GM12875 (cell line): ENCODE data around the gene TUBGCP4.

ENCODE experiments used
- H3K4me3 ChIP-seq: one replicate; pipeline ENCODE4 v1.5.1; 2011; ENCODE audit warnings: low read depth, low read length, control low read depth
- TF ChIP-seq, protein P1 (sequence below): IDR thresholded peaks from 2 replicates; pipeline ENCODE4 v1.5.1; 2011; ENCODE audit warnings: low read depth, mild to moderate bottlenecking, control low read depth, inconsistent platforms, low read length, moderate library complexity, borderline replicate concordance; ENCODE audit not compliant: insufficient read depth

Gene TUBGCP4

DNA sequence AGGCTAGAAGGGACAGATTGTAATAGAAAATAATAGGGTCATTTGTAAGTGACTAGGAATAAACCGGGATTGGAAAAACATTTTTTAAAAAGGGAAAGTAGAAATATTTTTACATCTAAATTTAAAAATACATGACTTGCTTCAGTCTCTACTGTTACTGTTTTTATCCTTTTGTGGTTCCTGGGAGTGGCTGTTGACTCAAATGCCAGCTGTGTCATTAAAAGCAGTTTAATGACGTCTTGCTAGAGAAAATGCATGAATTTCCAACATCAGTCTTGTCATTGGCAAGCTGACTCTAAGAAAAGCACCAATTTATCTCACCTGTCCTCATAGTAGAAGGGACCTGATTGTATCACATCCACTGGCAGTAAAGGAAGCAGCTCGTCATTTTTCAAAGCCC, 23.8 kb upstream of the TUBGCP4 start:
- TF ChIP-seq, protein P1, sequence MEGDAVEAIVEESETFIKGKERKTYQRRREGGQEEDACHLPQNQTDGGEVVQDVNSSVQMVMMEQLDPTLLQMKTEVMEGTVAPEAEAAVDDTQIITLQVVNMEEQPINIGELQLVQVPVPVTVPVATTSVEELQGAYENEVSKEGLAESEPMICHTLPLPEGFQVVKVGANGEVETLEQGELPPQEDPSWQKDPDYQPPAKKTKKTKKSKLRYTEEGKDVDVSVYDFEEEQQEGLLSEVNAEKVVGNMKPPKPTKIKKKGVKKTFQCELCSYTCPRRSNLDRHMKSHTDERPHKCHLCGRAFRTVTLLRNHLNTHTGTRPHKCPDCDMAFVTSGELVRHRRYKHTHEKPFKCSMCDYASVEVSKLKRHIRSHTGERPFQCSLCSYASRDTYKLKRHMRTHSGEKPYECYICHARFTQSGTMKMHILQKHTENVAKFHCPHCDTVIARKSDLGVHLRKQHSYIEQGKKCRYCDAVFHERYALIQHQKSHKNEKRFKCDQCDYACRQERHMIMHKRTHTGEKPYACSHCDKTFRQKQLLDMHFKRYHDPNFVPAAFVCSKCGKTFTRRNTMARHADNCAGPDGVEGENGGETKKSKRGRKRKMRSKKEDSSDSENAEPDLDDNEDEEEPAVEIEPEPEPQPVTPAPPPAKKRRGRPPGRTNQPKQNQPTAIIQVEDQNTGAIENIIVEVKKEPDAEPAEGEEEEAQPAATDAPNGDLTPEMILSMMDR: no peak
- no peak overlapping the region for H3K4me3 ChIP-seq

DNA sequence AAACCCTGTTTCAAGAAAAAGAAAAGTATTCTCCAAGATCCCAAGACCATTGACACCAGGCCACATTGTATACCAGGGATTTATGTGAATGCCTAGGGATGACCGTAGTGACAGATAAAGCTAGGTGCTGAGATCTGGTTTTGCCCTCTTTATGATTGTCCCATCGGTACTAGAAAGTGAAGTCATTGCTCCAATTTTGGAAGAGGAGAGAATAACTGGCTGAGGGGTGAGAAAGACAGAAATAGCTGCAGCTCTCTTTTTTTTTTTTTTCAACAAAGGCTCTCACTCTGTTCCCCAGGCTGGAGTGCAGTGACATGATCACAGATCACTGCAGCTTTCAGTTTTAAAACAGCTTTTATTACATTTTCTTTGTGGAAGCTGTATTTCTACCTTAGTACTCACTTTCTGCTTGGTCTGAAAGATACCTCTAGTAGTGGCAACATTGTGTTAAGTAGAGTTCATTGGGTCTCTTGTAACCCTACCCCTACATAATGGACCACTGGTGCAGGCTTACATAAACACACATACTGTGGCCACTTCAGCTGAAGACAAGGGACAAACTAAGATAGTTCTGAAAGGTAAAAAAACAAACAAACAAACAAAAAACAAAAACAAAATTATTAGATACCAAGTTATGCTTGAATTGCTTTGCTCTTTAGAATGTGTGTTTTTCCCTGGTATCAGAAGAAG, 18.1 kb upstream of the TUBGCP4 start:
- H3K4me3 ChIP-seq: no peak overlapping the region
- TF ChIP-seq, protein P1: no peak

DNA sequence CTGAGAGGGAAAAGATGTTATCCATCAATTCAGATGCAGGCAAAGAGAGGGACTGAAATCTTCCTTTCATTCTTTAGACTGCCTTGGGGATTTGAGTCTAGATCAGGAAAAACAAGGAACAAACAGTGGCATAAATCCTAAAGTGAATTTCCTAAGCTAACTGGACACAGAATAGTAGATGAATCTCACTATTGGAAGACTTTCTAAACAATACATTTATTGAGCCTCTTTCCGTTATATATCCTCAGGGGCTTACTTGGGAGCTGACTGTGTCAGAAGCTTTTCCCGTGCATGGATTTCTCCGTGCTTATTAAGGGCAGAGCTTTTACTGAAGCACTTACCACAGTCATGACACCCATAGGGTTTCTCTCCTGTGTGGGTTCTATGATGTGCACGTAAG, 10.1 kb upstream of the TUBGCP4 start:
- H3K4me3 ChIP-seq: no peak overlapping the region
- TF ChIP-seq, protein P1: no peak

DNA sequence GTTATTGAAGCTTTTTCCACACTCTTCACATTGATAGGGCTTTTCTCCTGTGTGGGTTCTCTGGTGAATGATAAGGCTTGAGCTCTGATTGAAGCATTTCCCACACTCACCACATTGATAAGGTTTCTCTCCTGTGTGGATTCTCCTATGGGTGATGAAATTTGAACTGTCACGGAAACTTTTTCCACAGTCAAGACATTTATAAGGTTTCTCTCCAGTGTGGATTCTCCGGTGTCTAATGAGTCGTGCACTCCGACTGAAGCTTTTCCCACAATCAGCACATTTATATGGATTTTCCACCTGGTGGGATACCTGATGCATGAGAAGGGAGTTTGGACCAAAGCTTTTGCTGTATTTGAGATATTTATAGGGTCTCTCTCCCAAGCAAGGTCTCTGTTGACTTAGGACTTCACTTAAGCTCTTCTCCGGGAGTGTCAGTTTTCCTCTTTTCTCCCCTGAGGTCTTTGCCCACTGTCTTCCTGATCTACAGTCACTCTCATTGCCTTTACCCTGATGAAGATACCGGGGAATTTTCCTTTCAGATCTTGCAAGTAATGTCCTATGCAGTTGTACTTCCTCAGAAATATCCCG, 9.5 kb upstream of the TUBGCP4 start:
- no peak overlapping the region for H3K4me3 ChIP-seq

DNA sequence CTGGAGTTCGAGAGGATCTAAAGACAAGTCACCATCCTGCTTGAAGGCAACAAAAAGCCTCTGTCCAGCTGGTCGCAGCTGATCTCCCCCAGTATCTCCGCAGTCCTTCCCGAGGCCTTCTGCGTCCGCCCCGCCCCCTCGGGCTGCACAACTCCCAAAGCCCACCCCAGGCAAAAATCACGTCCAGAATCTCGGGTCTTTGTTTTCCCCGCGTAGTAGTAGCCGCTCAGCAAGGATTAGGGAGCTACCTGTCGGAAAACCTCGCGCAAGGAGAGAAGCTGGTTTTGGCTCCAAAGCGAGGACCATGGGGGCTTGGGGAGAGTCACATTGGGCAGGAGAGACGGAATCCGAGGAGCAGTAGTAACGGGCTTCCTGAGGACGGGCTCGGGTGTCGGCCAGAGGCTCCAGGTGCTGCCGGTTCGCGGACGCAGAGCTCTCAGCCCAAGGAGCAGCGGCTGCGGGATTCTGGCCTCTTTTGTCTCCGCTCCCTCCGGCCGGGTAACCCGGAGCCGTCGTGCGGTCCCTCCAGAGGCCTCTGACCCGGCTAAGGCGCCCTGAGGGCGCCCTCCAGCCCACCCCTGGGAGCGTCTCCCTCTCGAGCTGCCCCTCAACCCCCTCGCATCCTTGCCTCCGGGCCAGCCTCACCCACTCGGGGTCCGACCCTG, 459 bp upstream of the TUBGCP4 start:
- H3K4me3 ChIP-seq: peak overlapping the region; percentile 91
- TF ChIP-seq, protein P1: no peak

More for the DNA sequence above, 9.5 kb upstream of the TUBGCP4 start:
- TF ChIP-seq, protein P1: no peak

DNA sequence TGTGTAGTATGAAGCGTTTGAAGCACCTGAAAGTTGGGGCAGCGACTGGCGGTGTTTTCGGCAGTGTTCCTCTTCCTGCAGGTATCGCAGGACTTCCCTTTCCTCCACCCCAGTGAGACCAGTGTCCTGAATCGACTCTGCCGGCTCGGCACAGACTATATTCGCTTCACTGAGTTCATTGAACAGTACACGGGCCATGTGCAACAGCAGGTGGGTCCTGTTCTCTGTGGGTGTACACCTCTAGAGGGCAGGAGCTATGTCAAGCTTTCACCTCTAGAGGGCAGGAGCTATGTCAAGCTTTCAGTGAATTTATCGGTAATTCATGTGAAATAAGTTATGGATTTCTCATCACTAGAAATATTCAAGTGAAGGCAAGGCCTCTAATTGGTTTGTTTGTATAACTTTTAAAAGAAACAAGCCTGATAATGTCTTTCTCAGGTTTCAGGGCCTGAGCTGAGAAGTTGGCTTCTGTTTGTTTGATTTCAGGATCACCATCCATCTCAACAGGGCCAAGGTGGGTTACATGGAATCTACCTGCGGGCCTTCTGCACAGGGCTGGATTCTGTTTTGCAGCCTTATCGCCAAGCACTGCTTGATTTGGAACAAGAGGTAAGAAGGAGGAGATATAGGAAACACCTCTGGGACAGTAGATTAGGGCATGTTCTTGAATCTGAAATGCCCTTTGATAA, 5.3 kb downstream of the TUBGCP4 start:
- TF ChIP-seq, protein P1: peak; percentile 72; the same call in 1 of the 2 replicates
- no peak overlapping the region for H3K4me3 ChIP-seq
